ENCODE data around the gene TBC1D2B. TPM values are rescaled to one million over a fixed set of nuclear protein-coding genes. Genes with fewer than 3 reads are reported as not detected.

The TBC1D2B gene
- total RNA-seq, 4 donors from 2014 or later: 4.7 to 9.6 (median 8.1) TPM

DNA sequence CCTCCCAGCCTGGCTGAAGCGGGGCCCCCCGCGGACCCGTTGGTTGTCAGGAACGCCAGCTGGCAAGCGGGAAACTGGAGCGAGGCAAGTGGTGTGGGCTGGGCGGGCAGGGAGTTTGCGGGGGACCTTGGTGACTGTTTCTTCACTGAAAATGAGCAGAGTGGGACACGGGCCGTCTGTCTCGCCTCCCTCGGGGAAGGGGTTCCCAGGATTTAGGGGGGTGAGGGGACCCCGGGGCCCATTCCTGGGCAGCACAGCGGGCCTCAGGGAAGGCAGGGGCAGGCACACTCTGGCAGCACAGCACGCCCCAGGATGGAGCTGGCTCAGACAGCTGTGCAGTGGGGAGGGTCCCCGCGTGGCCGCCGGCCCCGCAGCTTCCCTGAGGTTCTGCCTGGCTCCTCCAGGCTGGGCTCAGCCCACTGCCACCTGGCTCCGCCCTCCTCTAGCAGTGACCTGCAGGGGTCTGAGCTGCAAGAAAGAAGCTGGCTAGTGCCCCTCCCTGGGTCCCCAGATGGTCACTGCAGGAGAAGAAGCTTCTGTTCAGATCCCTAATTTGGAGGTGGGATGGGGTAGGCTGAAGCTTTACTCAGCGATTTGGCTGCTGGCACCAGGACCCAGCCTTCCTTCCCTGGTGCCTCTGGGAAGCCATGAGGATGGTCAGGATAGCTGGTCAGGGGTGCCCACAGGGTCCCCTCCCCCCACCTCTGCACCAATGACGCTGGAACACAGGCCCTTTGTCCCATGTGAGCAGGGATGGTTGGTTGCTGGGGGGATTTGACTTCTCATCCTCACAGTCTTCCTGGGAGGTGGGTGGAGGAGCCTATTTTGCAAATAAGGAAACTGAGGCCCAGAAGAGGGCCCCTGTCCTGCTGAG is 90.4 kb downstream of the TBC1D2B start:
- Histone ChIP-seq H3K9me3 (no peaks in the 10 kb centered on the region), H3K27ac (no peak overlapping the region), H3K36me3 (no peaks in the 10 kb centered on the region), H3K4me3 (no peak overlapping the region), H3K4me1 (peaks cover 22 to 28% of the 10 kb centered on the region in 2 donors), H3K27me3 (no peaks in the 10 kb centered on the region)
- intact Hi-C loops (cut with DNase I; ENCODE audit: low total_unique reads): no loop called here
- ATAC-seq: no peak
- DNase-seq: peak in 1 of 2 donors; percentile 4
- in situ Hi-C loops (cut with MboI; ENCODE audit: low sequenced_read_pairs in 4 of 4): no loop called here
- TF ChIP-seq POLR2A (IDR thresholded peaks at IDR 0.05): no peak
- TF ChIP-seq, protein P1, sequence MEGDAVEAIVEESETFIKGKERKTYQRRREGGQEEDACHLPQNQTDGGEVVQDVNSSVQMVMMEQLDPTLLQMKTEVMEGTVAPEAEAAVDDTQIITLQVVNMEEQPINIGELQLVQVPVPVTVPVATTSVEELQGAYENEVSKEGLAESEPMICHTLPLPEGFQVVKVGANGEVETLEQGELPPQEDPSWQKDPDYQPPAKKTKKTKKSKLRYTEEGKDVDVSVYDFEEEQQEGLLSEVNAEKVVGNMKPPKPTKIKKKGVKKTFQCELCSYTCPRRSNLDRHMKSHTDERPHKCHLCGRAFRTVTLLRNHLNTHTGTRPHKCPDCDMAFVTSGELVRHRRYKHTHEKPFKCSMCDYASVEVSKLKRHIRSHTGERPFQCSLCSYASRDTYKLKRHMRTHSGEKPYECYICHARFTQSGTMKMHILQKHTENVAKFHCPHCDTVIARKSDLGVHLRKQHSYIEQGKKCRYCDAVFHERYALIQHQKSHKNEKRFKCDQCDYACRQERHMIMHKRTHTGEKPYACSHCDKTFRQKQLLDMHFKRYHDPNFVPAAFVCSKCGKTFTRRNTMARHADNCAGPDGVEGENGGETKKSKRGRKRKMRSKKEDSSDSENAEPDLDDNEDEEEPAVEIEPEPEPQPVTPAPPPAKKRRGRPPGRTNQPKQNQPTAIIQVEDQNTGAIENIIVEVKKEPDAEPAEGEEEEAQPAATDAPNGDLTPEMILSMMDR (IDR thresholded peaks at IDR 0.05 in 4 of 5, conservative IDR thresholded peaks at IDR 0.05 in 1 of 5): no peak

DNA sequence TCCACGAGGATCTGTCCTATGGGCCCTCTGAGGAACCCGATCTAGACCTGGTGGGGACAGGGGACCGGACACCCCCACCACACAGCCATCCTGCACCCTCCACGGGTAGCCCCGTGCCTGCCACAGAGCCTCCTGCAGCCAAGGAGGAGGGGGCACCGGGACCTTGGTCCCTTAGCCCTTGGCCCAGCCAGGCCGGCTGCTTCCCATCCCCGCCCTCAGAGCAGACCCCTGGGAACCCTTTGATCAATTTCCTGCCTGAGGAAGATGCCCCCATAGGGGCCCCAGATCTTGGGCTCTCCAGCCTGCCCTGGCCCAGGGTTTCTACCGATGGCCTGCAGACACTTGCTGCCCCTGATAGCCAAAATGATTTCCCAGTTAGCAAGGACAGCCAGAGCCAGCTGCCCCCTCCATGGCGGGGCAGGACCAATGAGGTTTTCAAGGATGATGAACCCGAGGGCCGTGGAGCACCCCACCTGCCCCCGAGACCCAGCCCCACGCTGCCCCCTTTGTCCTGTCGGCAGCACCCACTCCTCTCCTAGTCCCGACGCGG is 91.5 kb downstream of the TBC1D2B start:
- TF ChIP-seq POLR2A (IDR thresholded peaks at IDR 0.05): no peak
- TF ChIP-seq, protein P1 (IDR thresholded peaks at IDR 0.05 in 4 of 5, conservative IDR thresholded peaks at IDR 0.05 in 1 of 5): no peak
- no peak for ATAC-seq
- Histone ChIP-seq H3K4me3 (no peak overlapping the region), H3K27ac (no peak overlapping the region), H3K4me1 (peaks cover 10 to 17% of the 10 kb centered on the region in 2 donors), H3K27me3 (no peaks in the 10 kb centered on the region), H3K9me3 (no peaks in the 10 kb centered on the region), H3K36me3 (no peaks in the 10 kb centered on the region)
- intact Hi-C loops (cut with DNase I; ENCODE audit: low total_unique reads): no loop called here
- no peak for DNase-seq
- in situ Hi-C loops (cut with MboI; ENCODE audit: low sequenced_read_pairs in 4 of 4): no loop called here

DNA sequence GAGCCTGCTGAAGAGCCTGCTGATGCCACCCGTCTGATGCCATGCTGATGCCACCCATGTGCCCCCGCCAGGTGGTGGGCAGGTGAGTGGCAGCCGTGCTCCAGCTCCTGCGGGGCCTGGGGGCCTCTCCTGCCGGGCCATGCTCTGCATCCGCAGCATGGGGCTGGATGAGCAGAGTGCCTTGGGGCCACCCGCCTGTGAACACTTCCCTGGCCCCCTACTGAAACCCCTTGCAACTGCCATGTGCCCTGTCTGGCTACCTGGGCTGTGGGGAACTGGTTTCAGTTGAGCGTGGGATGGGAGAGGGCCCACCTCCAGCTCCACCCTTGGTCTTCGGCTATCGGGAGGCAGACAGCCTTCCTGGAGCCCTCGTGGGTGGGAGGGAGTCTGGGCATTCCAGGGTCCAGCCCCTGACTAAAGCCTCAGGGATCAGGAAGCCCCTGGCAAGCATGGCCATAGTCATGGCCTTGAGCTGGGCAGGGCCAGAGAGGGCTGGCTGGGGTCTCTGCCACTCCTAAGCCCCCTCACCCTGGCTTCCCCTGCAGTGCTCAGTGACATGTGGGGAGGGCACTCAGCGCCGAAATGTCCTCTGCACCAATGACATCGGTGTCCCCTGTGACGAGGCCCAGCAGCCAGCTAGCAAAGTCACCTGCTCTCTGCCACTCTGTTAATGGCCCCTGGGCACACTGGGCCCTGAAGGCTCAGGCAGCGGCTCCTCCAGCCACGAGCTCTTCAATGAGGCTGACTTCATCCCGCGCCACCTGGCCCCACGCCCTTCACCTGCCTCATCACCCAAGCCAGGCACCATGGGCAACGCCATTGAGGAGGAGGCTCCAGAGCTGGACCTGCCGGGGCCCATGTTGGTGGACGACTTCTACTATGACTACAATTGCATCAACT is 92.2 kb downstream of the TBC1D2B start:
- H3K4me1 ChIP-seq: peaks cover 3 to 10% of the 10 kb centered on the region in 2 donors
- H3K27me3 ChIP-seq: no peaks in the 10 kb centered on the region
- H3K27ac ChIP-seq: no peak overlapping the region
- intact Hi-C loops (cut with DNase I; ENCODE audit: low total_unique reads) (no loop called here), in situ Hi-C loops (cut with MboI; ENCODE audit: low sequenced_read_pairs in 4 of 4) (no loop called here)
- ATAC-seq (no peak), DNase-seq (no peak)
- no peak overlapping the region for H3K4me3 ChIP-seq
- TF ChIP-seq, protein P1 (IDR thresholded peaks at IDR 0.05 in 4 of 5, conservative IDR thresholded peaks at IDR 0.05 in 1 of 5): no peak
- no peak for TF ChIP-seq POLR2A (IDR thresholded peaks at IDR 0.05)
- H3K9me3 ChIP-seq: no peaks in the 10 kb centered on the region
- H3K36me3 ChIP-seq: no peaks in the 10 kb centered on the region

DNA sequence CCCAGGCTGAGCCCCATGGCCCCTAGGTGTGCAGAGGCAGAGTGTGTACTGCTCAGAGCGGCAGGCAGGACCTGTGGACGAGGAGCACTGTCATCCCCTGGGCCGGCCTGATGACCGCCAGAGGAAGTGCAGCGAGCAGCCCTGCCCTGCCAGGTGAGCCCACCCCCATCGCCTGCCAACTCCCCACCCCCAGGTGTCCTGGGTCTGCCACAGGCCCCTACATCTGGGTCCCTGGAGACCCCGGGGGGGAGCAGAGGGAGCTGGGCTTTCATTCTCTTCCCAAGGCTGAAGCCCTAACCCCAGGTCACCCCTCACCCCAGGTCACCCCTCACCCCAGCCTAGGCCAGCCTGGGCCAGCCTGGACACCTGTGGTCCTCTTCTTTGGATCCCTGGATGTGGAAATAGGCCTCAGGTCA is 93.1 kb downstream of the TBC1D2B start:
- no peak for TF ChIP-seq POLR2A (IDR thresholded peaks at IDR 0.05)
- TF ChIP-seq, protein P1 (IDR thresholded peaks at IDR 0.05 in 4 of 5, conservative IDR thresholded peaks at IDR 0.05 in 1 of 5): no peak
- Histone ChIP-seq H3K27ac (no peak overlapping the region), H3K4me1 (peaks cover 0 to 3% of the 10 kb centered on the region in 2 donors), H3K4me3 (no peak overlapping the region), H3K9me3 (no peaks in the 10 kb centered on the region), H3K27me3 (no peaks in the 10 kb centered on the region), H3K36me3 (no peaks in the 10 kb centered on the region)
- in situ Hi-C loops (cut with MboI; ENCODE audit: low sequenced_read_pairs in 4 of 4): no loop called here
- ATAC-seq: no peak
- intact Hi-C loops (cut with DNase I; ENCODE audit: low total_unique reads): no loop called here
- DNase-seq: no peak

Measured in gastrocnemius medialis (tissue), 4 donors.